Measurements from ENCODE around the gene CHST11. TPM values are rescaled to one million over a fixed set of nuclear protein-coding genes. Genes with fewer than 3 reads are reported as not detected.

Gene CHST11
- total RNA-seq, 1 donor from 2014 or later = 11.4 TPM

DNA sequence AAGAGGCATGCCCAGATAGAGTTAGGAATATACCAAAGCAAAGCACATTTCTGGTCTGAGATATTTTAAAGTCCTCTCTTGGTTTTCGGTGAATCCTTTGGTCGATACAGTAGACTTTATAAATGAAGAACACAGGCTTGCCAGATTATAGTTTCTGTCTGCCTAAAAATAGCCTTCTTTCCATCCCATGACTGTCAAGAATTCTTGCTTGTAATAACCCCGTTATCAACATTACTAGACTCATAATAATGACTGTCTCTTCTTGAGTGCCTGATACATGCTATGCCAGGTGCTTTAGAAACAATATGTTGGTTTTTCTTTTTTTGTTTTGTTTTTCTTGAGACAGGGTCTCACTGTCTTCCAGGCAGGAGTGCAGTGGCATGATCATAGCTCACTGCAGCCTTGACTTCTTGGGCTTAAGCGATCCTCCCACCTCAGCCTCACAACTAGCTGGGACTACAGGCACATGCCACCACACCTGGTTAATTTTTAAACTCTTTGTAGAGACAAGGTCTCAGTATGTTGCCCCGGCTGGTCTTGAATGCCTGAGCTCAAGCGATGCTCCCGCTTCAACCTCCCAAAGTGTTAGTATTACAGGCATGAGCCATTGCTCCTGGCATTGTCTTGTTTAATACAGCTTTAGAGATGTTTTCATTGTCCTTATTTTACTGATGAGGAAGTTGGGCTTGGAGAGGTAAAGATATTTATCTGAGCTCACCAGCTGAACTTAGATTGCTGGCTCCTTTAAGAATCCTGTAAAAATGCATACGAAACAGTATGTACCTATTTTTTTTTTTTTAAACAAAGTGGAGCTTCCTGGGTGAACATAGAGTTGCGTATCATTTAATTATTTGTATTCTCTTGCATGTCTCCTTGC, 30.4 kb downstream of the CHST11 start:
- Mint-ChIP-seq H3K27me3 (no peaks in the 10 kb centered on the region), H3K9me3 (ENCODE audit: low read depth) (no peaks in the 10 kb centered on the region), H3K4me3 (ENCODE audit: low read depth) (no peak overlapping the region), H3K4me1 (ENCODE audit: low read depth) (peaks cover 9% of the 10 kb centered on the region), H3K36me3 (ENCODE audit: insufficient read depth) (no peaks in the 10 kb centered on the region), H3K27ac (no peak overlapping the region)
- DNase-seq (ENCODE audit: low spot score, unreplicated experiment) = no peak
- TF ChIP-seq, protein P1, sequence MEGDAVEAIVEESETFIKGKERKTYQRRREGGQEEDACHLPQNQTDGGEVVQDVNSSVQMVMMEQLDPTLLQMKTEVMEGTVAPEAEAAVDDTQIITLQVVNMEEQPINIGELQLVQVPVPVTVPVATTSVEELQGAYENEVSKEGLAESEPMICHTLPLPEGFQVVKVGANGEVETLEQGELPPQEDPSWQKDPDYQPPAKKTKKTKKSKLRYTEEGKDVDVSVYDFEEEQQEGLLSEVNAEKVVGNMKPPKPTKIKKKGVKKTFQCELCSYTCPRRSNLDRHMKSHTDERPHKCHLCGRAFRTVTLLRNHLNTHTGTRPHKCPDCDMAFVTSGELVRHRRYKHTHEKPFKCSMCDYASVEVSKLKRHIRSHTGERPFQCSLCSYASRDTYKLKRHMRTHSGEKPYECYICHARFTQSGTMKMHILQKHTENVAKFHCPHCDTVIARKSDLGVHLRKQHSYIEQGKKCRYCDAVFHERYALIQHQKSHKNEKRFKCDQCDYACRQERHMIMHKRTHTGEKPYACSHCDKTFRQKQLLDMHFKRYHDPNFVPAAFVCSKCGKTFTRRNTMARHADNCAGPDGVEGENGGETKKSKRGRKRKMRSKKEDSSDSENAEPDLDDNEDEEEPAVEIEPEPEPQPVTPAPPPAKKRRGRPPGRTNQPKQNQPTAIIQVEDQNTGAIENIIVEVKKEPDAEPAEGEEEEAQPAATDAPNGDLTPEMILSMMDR (IDR thresholded peaks at IDR 0.05; ENCODE audit: unreplicated experiment) = no peak

- no peaks in the 10 kb centered on the region for H3K36me3 Mint-ChIP-seq (ENCODE audit: insufficient read depth)
- TF ChIP-seq, protein P1 (IDR thresholded peaks at IDR 0.05; ENCODE audit: unreplicated experiment) = no peak
- DNase-seq (ENCODE audit: low spot score, unreplicated experiment) = no peak
- H3K27ac Mint-ChIP-seq = no peak overlapping the region
- no peaks in the 10 kb centered on the region for H3K27me3 Mint-ChIP-seq
- H3K9me3 Mint-ChIP-seq (ENCODE audit: low read depth) = no peaks in the 10 kb centered on the region
- peaks cover 9% of the 10 kb centered on the region for H3K4me1 Mint-ChIP-seq (ENCODE audit: low read depth)
- H3K4me3 Mint-ChIP-seq (ENCODE audit: low read depth) = no peak overlapping the region
Observed at GRCh38 chr12:104488374-104488773, 31.6 kb downstream of the CHST11 start.

DNA sequence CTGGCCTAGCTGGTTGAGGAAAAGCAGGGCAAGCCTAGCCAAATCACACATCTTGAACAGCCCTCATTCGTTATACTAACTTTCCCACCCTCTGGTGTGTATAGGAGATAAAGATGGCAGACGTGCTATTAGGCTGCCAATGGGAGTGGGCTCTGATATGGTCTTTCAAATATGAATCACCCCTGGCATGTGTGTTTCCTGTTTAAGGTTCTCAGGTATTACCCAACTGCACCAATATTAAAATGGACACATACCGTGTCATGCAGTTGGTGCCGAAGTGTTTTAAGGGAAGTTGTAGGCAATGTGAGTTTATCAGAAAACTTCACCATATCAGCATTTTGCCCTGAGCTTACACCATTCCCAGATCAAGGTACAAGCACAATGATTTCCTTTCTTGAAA, 33.4 kb downstream of the CHST11 start:
- DNase-seq (ENCODE audit: low spot score, unreplicated experiment) = no peak
- Mint-ChIP-seq H3K4me3 (ENCODE audit: low read depth) (no peak overlapping the region), H3K4me1 (ENCODE audit: low read depth) (peaks cover 9% of the 10 kb centered on the region), H3K27ac (no peak overlapping the region), H3K9me3 (ENCODE audit: low read depth) (no peaks in the 10 kb centered on the region), H3K36me3 (ENCODE audit: insufficient read depth) (no peaks in the 10 kb centered on the region), H3K27me3 (no peaks in the 10 kb centered on the region)
- TF ChIP-seq, protein P1 (IDR thresholded peaks at IDR 0.05; ENCODE audit: unreplicated experiment) = no peak

DNA sequence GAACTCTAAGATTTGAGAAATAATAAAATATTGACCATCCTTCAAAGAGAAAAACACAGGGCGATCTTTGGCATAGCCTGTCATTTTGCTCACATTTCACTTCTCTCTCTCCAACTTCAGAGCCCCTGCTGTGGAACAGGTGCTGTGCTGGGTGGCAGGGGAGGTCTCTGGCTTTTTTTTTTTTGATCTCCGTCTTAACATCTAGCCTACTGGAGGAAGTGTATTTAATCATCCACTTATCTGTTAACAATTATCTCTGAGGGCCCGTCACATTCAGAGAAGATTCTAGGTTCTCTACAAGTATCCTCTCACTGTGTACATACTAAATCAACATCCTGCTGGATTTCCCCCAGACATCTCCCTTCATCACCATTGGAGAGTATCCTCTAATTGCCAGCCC, 34.1 kb downstream of the CHST11 start:
- TF ChIP-seq, protein P1 (IDR thresholded peaks at IDR 0.05; ENCODE audit: unreplicated experiment) = no peak
- no peak for DNase-seq (ENCODE audit: low spot score, unreplicated experiment)
- no peak overlapping the region for H3K27ac Mint-ChIP-seq
- no peaks in the 10 kb centered on the region for H3K36me3 Mint-ChIP-seq (ENCODE audit: insufficient read depth)
- no peaks in the 10 kb centered on the region for H3K27me3 Mint-ChIP-seq
- H3K4me1 Mint-ChIP-seq (ENCODE audit: low read depth) = peaks cover 9% of the 10 kb centered on the region
- H3K4me3 Mint-ChIP-seq (ENCODE audit: low read depth) = no peak overlapping the region
- no peaks in the 10 kb centered on the region for H3K9me3 Mint-ChIP-seq (ENCODE audit: low read depth)

DNA sequence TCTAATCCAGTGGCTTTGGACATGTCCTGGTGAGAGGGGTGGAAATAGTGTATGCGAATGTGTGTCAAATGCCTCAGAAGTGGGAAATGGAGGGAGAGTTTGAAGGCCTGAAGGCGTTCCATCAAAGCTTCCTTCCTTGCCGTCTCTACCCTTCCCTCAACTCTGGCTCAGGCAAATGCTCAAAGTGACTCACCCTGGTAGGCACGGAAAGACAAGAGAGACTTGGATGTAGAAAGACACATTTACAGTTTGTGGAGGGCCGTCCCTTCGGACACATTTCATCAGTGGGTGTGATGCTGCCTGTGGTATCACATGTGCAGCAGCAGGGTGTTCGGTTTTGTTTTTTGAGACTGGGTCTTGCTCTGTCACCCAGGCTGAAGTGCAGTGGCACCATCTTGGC, 36.7 kb downstream of the CHST11 start:
- TF ChIP-seq, protein P1 (IDR thresholded peaks at IDR 0.05; ENCODE audit: unreplicated experiment) = no peak

More for the DNA sequence above, 36.7 kb downstream of the CHST11 start:
- no peaks in the 10 kb centered on the region for H3K27me3 Mint-ChIP-seq
- H3K4me3 Mint-ChIP-seq (ENCODE audit: low read depth) = no peak overlapping the region
- no peaks in the 10 kb centered on the region for H3K9me3 Mint-ChIP-seq (ENCODE audit: low read depth)
- DNase-seq (ENCODE audit: low spot score, unreplicated experiment) = no peak
- H3K4me1 Mint-ChIP-seq (ENCODE audit: low read depth) = peaks cover 2% of the 10 kb centered on the region
- H3K36me3 Mint-ChIP-seq (ENCODE audit: insufficient read depth) = no peaks in the 10 kb centered on the region
- H3K27ac Mint-ChIP-seq = no peak overlapping the region
